Inferior parietal cortex (tissue), 1 donor: ENCODE results near the gene PSMB8.
"Not testable (repeated sequence)": the region's sequence is repeated elsewhere in the genome, so short reads cannot be mapped to it uniquely, and the experiment has no call there.

Experiments
- DNase-seq: peaks from one replicate; pipeline ENCODE4 v3.0.0-alpha.2; 2016; ENCODE audit errors: extremely low spot score

PSMB8 gene

DNA sequence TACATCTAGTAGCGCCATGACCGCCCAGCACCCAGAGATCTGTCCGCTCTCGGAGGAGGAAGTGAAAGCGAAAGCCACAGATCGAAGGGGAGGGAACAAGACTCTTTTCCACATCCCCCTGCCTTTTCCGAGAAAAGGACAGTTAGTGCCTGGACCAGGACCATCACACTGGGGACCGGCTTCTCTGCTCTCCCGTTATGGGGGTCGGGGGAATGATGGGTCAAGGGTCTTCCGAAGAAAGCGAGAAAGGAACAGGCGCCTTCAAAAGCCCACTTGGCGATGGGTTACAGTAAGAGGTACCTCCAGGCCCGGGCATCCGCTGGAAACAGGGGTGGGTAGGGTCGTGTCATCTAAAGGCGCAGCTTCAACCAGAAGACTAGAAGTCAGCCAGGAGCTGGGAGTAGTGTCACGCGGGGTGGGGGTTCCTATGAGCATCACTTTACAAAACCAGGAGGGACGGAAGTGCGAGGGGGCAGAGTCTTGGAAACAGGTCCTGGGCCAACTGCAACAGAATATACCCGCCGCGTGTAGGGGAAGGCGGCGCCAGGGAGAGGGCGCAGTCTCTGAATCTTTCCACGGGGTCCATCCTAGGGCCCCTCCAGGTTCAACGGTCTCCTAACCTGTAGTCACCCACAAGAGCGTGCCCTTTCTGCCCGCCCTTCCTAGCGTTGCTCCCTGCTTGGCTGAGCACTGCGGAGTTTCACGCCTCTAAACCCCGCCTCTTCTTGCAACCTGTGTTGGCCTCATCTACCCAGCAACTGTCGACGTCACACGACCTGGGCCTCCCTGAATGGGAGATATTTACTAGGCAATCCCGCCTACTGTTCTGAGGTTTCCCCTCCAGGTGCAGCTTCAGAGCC, at the start of gene PSMB8:
PSMB8 (minus strand) TSS at position 69 of the 860 bp plus-strand sequence; CDS start at position 18, 51 bp downstream.
- DNase-seq: peak; percentile 94

DNA sequence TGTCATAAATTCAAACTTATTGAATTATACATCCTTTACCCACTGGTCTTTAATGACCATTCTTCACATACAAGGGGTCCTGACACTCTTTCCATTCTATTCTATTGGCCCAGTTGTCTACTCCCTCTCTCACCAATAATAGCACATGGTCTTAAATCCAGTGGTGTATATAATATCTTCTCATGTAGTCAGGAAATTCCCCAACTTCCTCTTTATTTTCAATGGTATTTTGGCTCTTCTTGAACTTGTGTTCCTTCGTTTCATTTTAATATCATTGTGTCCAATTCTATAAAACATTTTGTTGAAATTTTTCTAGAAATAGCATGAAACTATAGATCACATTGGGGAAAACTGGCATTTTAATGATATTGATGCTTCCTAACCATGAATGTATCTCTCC, 47.0 kb upstream of the PSMB8 start:
- no peak for DNase-seq

DNA sequence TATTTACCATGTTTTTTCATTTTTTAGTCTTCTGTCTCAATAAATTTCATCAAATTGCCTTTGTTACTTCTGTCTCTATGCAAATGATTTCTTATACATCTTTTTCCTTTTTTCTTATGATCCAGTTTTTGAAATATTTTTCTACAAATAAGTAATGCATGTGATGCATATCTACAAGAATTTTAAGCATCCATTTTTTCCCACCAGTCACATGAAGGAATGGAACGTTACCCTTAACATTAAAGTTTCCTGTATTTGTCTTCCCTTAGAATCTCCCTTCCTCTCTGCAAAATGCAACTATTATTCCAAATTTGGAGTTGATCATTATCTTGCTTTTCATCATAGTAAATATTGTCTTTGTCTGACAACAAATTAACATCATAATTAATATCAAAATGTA, 45.7 kb upstream of the PSMB8 start:
- no peak for DNase-seq

DNA sequence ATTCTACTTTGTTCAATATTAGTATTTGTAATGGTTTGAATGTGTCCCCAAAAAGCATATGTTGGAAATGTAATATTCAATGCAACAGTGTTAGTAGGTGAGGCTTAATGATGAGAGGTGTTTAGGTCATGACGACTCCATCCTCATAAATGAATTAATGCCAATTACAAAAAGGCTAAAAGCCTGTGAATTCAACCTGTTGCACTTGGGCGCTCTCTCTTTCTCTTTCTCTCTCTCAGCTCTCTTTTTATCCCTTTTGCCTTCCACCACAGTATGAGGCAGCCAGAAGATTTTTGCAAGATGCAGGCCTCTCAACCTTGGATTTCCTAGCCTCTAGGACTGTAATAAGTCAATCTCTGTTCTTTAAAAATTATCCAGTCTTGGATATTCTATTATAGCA, 44.7 kb upstream of the PSMB8 start:
- DNase-seq: no peak

DNA sequence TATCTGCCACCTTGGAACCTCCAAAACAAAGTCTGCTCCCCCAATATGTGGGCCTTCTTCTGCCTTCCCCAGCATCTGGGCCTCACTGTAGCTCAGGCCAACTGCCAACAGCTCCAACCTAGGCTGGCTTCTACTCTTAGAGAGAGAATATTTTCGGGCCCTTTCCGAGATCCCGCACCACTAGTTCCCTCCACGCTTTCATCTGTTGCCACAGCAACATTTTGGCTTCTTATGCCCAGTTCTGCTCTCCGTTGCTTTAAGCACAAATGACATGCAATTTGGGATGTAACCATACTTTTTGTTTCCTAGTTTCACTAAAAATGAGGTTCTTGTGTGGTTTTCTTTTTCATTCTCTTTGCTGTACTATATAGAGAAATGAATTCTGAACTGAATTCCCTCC, 43.8 kb upstream of the PSMB8 start:
- DNase-seq: no peak

DNA sequence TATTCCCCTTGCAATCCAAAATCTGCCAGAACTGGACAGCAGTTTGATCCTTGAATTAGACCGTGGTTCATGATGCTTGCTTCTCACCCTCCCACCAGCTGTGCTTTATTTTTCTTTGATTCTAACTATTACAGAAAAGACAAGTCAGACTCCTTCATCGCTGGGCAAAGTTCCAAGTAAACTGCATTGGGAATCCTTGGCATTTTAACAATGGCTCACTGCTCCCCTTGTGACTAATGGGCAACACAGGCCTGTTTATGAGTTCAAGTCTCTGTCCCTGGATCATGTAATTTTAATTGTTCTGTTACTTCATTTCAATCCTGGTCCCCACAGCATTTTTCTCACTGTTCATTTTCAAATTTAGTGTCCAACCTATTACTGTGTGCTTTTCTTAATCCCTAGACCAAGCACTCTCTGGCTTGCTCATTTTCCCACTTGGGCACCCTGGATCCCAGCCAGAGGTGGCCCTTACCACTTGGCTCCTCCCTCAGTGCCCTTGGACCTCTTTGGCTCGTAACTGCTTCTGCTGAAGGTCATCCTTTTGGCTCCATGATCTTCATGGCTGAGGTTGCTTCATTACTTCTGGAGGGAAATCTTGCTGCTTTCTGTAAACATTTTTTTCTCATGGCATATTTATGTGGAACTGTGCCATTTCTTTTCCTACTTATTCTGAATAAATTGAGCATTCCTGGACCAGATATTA, 43.0 kb upstream of the PSMB8 start:
- DNase-seq: no peak

DNA sequence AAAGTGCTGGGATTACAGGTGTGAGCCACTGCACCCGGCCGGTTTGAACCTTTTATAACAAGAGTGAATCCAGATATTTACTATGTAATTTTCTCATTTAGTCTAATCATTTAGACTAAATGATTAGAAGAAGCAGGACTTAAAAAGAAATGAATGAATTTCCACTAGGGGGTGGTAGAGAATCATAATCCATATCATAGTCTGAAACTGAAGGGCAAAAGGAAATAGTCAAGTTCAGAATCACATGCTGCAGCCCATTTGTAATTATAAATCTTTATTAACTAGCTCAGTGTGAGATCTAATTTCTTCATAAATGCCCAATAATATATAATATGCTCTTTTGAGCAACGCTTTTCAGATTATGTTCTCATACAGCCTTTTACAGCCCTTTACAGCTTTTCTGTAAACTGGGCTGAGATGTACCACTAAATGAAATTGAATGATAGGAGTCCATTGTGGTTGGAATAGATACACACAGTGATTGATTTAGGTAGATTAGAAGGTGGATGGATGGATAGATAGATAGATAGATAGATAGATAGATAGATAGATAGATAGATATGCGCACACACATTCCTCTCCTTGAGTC, 41.9 kb upstream of the PSMB8 start:
- DNase-seq: peak; percentile 93

DNA sequence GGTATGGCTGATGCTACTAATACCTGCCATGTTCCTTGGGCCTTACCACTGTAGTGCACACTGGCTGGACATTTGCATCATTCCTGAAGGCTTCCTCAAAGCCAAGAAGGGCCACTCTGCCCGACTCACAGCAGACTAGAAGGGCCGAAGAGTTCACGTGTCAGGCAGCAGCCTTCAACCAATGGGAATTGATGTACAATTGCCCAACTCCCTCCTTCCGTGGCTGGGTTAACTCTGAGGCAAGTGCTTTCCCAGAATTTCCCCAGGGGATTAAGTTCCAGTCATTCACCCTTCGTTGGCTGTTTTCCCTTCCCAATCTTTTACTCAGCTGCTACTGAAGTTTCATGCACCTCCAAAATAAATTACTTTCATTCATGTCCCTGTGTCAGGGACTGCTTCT, 39.9 kb upstream of the PSMB8 start:
- no peak for DNase-seq

DNA sequence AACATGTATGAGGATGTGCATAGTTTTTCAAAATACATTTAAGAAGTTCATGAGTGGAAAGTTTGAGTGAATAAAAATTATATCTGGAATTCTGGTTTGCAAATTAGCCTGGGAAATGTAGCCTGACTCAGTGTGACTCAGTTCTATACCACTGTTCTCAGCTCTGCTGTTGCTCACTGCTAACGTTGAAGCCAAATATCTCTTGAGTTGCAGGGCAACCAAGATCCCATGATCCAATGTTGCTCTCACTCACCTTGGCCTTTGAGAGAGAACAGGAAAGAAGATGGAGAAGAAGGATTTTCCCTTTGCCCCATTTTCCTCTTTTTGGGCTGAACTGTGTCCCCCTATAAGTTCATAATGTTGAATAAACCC, 39.0 kb upstream of the PSMB8 start:
- no peak for DNase-seq

DNA sequence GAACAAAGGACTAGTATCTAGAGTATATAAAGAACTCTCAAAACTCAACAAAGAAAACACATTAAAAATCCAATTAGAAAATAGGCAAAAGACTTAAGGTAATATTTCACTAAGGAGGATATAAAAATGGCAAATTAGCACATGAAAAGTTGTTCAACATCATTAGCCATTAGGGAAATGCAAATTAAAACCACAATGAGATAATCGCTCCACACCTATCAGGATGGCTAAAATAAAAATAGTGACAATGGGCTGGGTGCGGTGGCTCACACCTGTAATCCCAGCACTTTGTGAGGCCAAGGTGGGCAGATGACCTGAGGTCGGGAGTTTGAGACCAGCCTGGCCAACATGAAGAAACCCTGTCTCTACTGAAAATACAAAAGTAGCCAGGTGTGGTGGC, 37.1 kb upstream of the PSMB8 start:
- not testable (repeated sequence) for DNase-seq

DNA sequence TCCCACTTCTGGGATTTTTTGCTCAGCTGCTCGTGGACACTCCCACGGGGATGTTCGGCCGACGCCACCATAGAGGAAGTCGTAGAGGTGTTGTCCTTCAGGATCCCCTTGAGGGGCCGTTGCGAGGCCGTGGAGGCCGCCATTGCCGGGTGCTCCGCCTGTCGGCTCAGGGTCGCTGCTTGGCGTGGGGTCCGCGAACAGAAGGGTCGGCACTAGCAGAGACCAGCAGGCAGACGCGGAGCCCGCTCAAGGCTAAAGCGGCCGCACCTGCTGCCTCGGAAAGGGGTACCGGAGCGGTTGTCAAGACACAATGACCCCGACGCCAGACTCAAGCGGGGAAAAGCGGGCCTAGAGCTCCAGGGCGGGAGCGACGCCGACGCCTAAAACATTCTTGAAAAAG, 35.8 kb upstream of the PSMB8 start:
- DNase-seq: no peak

DNA sequence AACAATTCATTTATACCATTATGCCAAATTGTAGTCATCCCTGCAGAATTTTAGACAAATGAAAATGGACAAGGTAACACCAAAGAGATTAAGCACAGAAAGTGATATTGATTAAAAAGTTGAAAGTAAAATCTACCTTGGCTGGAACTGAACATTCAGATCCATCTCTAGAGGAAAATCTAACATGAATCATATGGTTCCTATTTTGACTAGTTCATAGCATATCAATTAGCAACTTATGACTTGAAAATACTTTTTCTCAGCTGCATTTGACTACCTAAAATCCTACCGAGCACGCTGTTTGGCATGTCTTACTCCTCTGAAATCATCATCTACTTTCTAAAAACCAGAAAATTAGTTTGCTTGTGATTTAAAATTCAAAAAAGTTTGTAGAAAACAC, 32.8 kb upstream of the PSMB8 start:
- no peak for DNase-seq

DNA sequence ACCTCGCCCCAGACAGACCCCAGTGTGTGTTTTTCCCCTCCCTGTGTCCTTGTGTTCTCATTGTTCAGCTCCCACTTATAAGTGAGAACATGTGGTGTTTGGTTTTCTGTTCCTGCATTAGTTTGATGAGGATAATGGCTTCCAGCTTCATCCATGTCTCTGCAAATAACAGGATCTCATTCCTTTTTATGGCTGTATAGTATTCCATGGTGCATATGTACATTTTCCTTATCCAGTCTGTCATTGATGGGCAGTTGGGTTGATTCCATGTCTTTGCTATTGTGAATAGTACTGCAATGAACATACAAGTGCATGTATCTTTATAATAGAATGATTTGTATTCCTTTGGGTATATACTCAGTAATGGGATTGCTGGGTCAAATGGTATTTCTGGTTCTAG, 30.1 kb upstream of the PSMB8 start:
- DNase-seq: not testable (repeated sequence)

DNA sequence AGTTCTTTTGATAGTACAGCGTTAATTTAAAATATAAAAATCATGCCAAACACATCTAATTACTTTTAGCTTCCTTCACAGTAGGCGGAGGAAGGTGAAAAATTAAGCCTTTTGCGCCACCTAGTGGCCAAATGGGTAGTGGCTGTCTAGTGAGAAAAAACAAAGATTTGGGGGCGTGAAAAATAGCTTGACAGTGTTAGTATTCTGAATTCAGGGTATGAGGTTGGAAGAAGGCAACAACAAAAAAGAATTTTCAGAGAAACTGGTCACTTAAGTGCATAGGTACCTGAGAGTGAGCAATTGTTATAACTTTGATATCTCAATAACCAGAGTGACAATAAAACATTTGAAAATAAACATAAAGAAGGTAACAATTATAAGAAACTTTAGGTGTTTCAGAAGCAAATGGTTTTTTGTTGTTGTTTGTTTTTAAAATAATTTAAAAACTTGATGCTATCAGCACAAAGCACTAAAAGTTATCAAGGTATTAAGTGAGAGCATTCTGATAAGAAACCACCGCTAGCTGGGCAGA, 24.5 kb upstream of the PSMB8 start:
- DNase-seq: peak; percentile 97

DNA sequence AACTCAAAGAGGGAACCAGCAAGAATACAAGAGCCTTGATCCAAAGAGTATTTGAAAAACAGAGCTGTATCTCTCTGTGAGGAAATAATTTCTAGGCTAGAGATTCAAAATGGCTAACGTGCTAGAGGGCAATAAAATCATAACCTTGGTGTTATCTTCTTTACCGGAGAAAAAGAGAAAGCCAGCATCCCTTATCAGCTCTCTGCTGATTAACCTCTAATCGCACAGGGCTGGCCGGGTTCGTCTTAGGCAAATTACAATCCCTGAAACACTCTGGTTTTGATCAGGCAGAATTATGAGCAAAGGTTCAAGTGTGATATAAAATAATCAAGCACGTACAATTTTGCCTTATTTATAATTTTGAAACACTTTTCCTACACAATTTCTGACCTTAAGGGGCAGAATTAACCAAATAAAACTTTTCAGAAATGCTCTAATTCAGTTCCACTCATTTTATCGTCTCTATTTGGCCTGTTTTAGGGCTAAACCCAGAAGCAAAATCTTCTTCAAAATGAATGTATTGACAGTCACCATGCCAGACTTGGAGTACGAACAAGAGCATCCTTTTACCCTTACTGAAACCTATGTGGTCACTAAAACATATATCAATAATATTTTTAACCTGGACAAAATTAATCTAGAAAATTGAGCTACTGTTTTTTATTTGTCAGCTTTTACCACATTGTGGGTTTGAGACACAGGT, 23.9 kb upstream of the PSMB8 start:
- no peak for DNase-seq

DNA sequence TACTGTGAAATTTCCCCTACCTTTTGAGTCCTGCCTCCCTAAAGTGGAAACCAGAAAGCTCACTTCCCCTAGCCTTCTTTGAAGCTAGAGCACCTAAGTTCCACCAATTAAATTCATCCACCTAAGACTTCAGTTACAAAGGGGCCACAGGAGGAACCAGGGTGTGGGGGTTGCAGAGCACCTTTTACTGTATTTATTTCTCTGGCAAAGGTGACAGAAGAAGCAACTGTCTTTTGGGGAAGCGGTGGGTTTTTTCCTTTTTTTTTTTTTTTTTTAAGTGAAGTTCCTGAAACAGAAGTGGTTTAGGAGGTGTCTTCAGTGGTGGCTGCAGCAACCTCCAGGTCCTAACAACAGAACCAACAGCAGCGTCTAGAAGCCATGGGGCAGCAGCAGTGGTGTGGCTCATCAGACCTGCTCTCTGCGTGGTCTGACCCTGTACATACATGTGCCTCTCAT, 23.2 kb upstream of the PSMB8 start:
- DNase-seq: no peak

DNA sequence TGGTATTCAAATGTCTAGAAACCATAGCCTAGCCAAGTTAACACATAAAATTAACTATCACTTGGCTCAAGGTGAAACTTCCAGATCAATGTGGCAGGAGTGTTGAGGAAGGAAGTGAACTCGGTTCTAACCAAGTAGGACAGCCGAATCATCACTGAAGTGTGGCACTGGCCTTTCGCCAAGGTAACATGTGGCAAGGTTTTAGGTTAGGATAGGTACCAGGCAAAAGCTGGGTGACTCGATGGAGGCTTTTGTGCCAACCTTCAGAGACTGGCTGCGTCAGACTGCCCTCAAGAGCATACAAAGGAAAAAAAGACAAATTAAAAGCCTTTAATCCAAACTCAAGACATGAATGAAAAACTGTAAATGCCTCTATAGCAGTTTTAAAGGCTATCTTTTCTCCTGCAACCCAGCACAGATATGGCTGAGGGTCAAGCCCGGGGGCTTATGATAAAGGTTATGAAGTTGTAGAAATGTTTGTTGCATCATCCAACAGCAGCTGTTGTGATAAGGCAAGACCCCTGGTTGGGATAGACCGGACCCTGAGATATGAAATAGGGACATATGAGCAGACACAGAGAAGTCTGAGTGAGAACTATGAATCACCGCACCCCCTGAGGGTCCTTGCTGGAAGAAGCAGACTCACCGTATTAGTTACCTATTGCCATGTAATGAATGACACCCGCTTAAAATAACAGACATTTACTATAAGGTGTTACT, 22.0 kb upstream of the PSMB8 start:
- DNase-seq: no peak

DNA sequence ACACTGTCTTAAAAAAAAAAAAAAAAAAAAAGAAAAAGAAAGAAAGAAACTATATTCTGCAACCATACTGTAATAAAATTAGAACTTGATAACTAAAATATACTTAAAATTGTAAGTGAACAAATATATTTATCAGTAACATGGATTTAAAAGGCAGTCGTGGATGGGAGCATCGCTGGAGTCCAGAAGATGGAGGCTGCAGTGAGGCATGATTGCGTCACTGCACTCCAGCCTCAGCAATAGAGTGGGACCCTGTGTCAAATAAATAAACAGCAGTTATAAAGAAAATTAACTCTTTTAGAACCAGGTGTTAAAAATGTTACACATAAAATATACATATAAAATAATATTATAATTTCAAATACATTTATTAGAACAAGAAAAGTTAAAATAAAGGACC, 18.9 kb upstream of the PSMB8 start:
- no peak for DNase-seq

DNA sequence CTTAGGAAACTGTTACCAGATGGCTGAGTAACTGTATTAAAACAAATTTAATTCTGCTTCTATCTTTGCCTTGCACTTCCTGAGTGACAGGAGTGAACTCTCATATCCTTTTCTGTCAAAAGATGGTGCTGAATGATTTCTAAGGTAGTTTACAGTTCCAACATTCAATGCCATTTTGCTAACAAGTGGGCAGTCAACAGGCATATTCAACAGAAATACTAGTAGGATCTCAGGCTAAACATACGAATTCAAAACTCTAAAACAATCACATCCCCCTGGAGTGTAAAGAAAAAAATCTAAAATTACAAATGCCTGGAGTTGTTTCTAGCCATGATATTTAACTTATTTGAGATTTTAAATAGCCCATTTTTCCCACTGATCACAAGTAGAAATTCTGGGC, 16.8 kb upstream of the PSMB8 start:
- DNase-seq: no peak

DNA sequence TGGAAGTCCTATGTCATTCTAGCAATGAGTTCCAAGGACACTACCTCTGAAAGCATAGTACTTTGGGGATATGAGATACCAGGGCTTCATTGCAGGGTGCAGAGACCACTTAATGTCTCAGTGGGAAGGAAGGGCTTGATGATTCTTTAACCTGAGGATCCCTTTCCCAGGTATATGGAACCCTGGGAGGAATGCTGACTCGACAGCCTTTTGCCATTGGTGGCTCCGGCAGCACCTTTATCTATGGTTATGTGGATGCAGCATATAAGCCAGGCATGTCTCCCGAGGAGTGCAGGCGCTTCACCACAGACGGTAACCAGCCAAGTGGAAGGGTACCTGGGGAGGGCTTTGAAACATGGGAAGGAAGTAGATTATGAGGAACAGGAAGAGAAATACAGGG, 14.3 kb upstream of the PSMB8 start:
- no peak for DNase-seq

DNA sequence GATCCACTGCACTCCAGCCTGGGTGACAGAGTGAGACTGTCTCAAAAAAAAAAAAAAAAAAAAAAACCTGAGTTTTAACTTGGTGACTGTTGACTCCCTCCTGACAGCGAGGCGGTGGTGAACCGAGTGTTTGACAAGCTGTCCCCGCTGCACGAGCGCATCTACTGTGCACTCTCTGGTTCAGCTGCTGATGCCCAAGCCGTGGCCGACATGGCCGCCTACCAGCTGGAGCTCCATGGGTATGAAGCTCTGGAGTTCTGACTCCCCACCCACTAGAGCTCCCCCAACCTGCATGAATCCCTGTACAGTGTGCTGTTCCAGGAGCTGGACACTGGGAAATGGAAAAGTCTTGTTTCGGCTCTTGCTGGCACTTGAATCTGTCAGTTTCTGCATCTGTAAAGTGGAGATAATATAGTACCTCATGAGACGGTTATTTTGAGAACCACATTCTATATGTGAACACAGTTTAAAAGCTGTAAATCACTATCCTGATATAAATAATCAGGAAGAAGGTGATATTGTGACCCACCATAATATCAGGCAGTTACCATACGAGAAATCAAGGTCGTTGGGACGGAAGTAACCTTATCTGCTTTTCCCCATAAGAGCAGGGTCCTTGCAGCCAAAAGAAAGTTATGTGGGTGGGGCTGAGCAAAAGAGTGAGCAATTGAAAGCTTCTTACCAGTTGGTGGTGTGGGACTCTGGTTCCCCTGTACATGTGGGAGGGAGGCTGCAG, 13.5 kb upstream of the PSMB8 start:
- no peak for DNase-seq
